Left ventricle myocardium superior (tissue), 1 donor: ENCODE measurements around the gene NOXO1. TPM values are rescaled to one million over a fixed set of nuclear protein-coding genes. Genes with fewer than 3 reads are reported as not detected.
"Not testable (repeated sequence)": the region's sequence is repeated elsewhere in the genome, so short reads cannot be mapped to it uniquely, and the experiment has no call there.

Source experiments
- ATAC-seq: fragments of 200-7000 bp; cut with Tn5 transposase; one replicate; pipeline ENCODE4 v1.9.1; 2020; ENCODE audit warnings: mild to moderate bottlenecking, moderate library complexity
- DNase-seq: peaks from one replicate; pipeline ENCODE4 v3.0.0-alpha.2; 2020
- intact Hi-C: fragments of 100-400 bp; cut with micrococcal nuclease; formaldehyde crosslinking; loops from one replicate; pipeline ENCODE4 v1.11.0; 2022
- total RNA-seq: library from RNA; stranded (reverse); fragmentation: NEBNext Ultra II Directional; extraction: Animal tissue kit (Norgen Biotek cat#: 25700); gene quantifications from one replicate; pipeline ENCODE4 v1.2.1, GENCODE V29; 2021
- donor health status: DM: no; HTN: yes; CAD: no; lungs with severe emphysema.

NOXO1 gene
- total RNA-seq, 1 donor from 2014 or later = not detected

GRCh38 chr16:1966460-1966859 lies 14.8 kb downstream of the NOXO1 start, which contains the start of gene RNF151:
RNF151 (plus strand) TSS chr16:1966856; CDS start chr16:1966882, 26 bp downstream.
- intact Hi-C loops = no loop called here
- ATAC-seq (no peak), DNase-seq (no peak)

- intact Hi-C loops = no loop called here
Measured at GRCh38 chr16:1965396-1966001, 15.8 kb downstream of the NOXO1 start.

GRCh38 chr16:1964506-1965395 lies 16.5 kb downstream of the NOXO1 start, which contains the start of gene RPS2:
RPS2 (minus strand) TSS chr16:1964826; CDS start chr16:1964625, 201 bp downstream.
- peak; percentile 97 for ATAC-seq
- intact Hi-C loops = no loop called here

More at GRCh38 chr16:1965396-1966001, 15.8 kb downstream of the NOXO1 start:
- no peak for DNase-seq
- no peak for ATAC-seq

GRCh38 chr16:1963806-1964505 lies 17.3 kb downstream of the NOXO1 start:
- DNase-seq = no peak
- ATAC-seq = peak; percentile 9
- intact Hi-C loops = no loop called here

More at GRCh38 chr16:1964506-1965395, 16.5 kb downstream of the NOXO1 start, which contains the start of gene RPS2:
- DNase-seq = peak; percentile 100

- ATAC-seq, DNase-seq, intact Hi-C loops: not testable (repeated sequence)
Measured at GRCh38 chr16:1962161-1963153, 18.8 kb downstream of the NOXO1 start.

- ATAC-seq = no peak
Measured at GRCh38 chr16:1961651-1962067, 19.6 kb downstream of the NOXO1 start.

GRCh38 chr16:1960665-1961630 lies 20.3 kb downstream of the NOXO1 start:
- intact Hi-C loops = no loop called here
- DNase-seq (no peak), ATAC-seq (no peak)

More at GRCh38 chr16:1961651-1962067, 19.6 kb downstream of the NOXO1 start:
- intact Hi-C loops = no loop called here
- no peak for DNase-seq

GRCh38 chr16:1959269-1960039 lies 21.8 kb downstream of the NOXO1 start, which contains the start of gene NDUFB10:
NDUFB10 (plus strand) TSS chr16:1959538; CDS start chr16:1959625, 87 bp downstream.
- ATAC-seq (peak; percentile 90), DNase-seq (peak; percentile 98)
- intact Hi-C loops = no loop called here

- ATAC-seq (peak; percentile 0), DNase-seq (no peak)
- intact Hi-C loops = no loop called here
Measured at GRCh38 chr16:1958715-1959268, 22.5 kb downstream of the NOXO1 start.

GRCh38 chr16:1958143-1958491 lies 23.2 kb downstream of the NOXO1 start:
- ATAC-seq, DNase-seq, intact Hi-C loops: not testable (repeated sequence)

- ATAC-seq, intact Hi-C loops, DNase-seq: not testable (repeated sequence)
Measured at GRCh38 chr16:1957434-1958142, 23.7 kb downstream of the NOXO1 start.

- ATAC-seq = peak; percentile 23
- DNase-seq = no peak
Measured at GRCh38 chr16:1953734-1954133, 27.5 kb downstream of the NOXO1 start.

GRCh38 chr16:1950559-1950958 lies 30.7 kb downstream of the NOXO1 start:
- ATAC-seq (peak; percentile 63), DNase-seq (peak; percentile 81)
- intact Hi-C loops = no loop called here

More at GRCh38 chr16:1953734-1954133, 27.5 kb downstream of the NOXO1 start:
- intact Hi-C loops = no loop called here

GRCh38 chr16:1950047-1950446 lies 31.2 kb downstream of the NOXO1 start:
- intact Hi-C loops = no loop called here
- DNase-seq = no peak
- peak; percentile 13 for ATAC-seq

GRCh38 chr16:1949507-1949906 lies 31.8 kb downstream of the NOXO1 start:
- DNase-seq (no peak), ATAC-seq (no peak)
- intact Hi-C loops = no loop called here

GRCh38 chr16:1947369-1947670 lies 33.9 kb downstream of the NOXO1 start:
- ATAC-seq (no peak), DNase-seq (no peak)
- intact Hi-C loops = no loop called here
